DMS114 treated with DMSO at 0.1 percent for 48 hours (cell line): ENCODE measurements around the gene FTCDNL1.

ENCODE experiments used
- DNase-seq: peaks from one replicate; lab custom pipeline; 2025; ENCODE audit not compliant: unreplicated experiment; lab: John Stamatoyannopoulos, UW

The FTCDNL1 gene

DNA sequence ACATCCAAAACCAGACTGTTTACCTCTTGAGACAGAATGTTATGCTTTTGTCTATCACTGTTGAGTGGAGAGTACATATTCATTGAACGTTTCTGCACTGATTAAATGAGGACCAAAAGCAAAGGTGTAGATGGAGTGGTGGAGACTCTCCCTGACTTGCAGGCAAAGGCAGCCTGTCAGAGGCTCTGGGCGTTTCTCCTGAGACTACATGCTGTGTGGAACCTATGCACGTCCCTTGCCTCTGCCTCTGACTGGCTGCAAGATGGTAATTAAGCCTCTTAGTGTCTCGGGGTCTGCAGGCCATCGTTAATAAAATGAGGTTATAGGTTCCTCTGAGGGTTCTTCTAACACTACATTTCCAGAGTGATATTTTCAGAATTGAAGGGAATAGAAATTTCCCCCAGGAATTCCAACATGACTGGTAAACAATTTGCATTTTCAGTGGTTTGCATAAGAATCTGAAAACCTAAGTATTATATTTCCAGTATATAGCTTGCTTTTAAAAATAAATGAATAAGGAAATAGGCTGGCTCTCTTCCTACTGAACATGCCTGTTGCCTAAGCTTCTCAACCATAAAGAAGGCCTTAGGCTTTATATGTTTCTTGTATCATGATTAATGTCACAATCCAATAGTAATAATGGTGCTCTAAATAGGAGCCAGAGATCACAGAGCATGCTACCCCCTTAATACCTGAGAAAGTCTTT, 107.4 kb downstream of the FTCDNL1 start:
- no peak for DNase-seq

DNA sequence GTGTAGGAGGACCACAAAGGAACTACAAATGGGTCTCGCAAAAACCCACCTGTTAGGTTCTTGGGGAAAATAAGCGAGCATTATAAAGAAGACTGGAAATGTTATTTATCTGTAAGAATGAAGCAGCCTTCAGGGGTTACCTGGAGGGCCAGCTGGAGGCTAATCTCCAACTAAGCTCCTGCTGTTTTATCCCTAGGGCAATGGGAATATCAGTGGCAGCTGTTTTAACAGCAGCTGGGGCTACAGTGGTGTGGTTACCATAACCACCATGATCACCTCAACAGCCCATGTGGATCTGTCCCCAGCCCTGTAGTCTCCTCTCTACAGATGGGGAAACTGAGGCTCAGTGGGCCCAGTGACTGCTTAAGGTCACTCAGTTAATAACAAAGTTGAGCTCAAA, 108.1 kb downstream of the FTCDNL1 start:
- no peak for DNase-seq

DNA sequence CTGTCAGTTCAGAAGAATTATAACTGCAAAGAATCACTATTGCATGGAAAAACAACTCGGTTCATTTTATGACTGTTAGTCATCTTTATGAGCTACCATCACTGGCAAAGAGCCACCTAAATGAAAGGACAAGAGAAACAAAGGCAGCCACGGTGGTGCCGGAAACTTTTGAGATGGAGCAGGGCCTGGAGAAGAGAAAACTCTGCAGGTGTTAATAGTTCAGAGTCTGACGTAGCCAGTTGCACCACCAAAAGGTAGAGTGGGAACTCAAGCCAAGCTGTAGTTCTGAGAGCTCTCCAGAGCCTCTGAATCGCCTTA, 110.9 kb downstream of the FTCDNL1 start:
- no peak for DNase-seq

DNA sequence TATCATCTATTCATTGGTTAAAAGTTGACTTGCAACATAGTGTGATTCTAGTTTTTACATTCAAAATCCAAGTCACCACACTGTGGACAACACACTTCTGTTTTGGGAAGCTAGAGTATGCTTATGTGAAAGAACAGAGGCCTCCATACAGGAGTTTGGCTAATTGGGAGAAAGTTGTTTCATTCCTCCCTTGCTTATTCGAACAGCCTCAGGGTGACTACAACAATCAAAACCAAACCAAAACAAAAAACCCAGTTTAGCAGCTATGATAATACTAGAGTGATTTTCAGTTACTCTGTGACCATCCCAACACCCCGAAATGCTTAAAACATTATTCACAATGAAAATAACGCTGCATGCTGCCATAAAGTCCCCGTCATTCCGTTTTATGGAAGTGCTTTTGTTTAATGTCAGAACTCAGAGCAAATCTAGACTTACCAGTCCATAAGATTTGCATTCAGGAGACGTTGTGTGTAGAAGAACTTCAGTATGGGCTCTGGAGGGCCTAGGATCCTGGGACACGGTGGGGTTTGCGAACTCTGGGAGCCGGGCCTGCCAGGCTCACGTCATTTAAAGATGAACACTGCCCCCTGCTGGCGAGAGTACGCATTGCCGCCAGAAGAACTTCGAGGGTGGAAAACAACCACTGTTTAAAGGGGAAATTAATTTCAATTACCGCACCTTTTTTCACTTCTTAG, 111.4 kb downstream of the FTCDNL1 start:
- DNase-seq = peak; percentile 52

DNA sequence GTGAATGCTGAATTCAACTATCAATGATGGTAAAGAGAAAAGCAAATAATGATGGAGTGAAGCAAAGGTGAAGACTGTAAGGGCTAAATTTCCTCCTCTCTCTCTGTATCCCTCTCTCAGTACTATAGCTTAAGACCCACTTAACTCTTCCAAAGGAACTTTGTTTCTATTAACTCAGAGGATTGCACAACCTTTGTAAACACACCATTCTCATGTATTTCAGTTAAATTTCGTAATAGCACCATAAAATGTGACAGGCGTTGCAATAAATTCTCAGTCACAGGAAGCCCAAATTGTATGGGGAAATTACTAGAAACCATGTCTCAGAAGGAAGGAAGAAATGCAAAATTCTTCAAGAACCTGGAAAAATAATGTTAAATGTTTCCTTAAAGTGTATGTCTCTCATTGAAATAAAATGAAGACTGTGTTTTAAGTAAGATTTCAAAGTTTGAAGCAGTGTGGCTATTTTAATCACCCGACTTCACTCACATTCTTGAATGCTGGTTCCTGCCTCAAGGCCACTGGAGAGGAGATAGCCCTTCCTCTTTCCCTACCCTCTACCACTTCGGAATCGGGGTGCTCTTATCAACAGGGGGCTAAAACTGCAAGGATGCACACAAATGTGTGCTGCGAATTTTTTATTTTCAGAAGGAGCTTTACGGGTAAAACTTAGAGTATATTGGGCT, 112.1 kb downstream of the FTCDNL1 start:
- DNase-seq = peak; percentile 45

DNA sequence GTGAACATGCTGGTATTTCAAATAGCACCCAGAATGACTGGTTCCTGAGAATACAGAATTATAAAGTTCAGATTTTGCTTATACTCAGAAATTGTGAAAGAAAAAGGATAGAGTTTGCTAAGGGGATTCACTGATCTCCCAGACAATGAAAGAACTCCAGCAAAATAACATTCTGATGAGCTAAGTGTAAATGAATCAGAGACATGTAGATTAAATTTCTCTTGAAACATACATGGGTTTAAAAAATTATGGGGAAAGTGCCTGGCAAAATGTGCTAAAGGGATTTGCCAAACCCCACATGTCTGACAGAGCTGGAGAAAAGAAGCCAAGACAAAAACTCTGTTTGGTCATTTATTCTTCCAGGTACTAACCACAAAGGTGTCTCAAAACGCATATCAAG, 116.3 kb downstream of the FTCDNL1 start:
- no peak for DNase-seq

DNA sequence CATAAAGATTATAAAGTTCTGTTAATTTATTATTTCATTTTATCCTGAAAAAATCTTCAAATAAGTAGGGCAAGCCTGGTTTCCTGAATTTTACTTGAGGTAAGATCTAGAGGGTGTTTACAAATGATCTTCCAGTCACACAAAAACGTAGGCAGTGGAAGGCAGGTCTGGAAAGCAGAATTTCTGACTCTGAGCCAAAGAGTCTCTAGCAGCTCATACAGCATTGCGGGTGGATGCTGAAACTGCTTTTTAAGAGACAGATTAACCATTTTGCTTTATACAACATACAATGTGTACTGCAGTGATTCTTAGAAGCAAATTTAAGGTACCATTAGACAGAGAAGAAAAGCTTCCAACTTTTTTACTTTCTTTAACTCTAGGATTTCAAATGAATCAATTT, 117.0 kb downstream of the FTCDNL1 start:
- no peak for DNase-seq

DNA sequence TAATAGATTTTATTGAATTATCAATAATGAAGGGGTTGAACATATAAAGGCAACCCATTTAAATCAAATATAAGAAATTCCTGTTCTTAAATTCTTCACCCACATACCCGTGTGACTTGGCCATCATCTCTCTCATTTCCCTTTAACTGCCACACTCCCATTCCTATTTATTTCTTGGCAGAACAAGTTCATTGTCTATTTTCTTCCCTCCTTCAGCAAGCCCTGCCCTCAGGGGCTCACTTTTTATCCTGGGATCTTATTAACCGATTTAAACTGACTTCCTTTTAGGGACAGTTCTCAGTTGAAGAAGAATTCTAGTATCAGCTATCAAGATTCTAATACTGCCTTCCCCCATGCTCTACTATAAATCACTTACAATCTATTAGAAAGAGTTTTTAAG, 123.2 kb downstream of the FTCDNL1 start:
- DNase-seq = no peak

DNA sequence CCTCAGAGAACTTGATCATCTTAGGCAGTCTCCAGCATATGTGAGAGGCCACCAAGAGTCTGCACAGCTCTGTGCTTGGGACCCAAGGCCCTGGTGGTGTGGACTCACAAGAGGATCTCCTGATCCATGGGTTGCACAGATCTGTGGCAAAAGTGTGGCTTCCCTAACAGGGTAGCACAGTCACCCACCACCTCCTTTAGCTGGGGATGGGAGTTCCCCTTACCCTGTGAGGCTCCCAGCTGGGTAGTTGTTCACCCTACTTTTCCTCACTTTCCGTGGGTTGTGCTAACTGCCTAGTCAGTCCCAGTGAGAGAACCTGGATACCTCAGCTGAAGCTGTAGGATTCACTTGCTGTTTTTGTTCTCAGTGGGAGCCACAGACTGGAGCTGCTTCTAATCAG, 123.7 kb downstream of the FTCDNL1 start:
- DNase-seq = no peak

DNA sequence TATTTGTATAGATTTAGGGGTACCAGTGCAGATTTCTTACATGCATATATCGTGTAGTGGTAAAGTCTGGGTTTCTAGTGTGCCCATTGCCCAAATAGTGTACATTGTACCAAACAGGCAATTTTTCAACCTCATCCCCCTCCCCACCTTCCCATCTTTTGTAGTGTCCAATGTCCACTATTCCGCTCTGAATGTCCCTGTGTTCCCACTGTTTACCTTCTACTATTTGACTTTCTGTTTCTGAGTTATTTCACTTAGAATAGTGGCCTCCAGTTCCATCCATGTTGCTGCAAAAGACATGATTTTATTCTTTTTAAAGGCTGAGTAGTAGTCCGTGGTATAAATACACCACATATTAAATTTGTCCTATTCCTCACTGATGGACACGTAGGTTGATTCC, 132.9 kb downstream of the FTCDNL1 start:
- no peak for DNase-seq

DNA sequence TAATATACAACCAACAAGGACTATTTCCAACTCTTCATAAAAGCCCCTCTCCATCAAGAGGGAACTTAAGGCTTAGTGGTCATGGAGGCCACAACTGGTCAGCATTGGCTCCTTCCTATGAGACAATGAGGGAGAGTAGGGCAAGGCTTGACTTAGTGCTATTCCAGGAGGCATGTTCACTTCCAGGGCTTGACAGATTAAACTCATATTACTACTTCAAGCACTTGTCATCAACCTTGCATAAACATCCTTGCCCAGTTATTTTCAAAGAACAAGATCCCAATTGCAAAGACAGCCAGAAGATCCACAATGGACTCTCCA, 133.4 kb downstream of the FTCDNL1 start:
- DNase-seq = no peak

DNA sequence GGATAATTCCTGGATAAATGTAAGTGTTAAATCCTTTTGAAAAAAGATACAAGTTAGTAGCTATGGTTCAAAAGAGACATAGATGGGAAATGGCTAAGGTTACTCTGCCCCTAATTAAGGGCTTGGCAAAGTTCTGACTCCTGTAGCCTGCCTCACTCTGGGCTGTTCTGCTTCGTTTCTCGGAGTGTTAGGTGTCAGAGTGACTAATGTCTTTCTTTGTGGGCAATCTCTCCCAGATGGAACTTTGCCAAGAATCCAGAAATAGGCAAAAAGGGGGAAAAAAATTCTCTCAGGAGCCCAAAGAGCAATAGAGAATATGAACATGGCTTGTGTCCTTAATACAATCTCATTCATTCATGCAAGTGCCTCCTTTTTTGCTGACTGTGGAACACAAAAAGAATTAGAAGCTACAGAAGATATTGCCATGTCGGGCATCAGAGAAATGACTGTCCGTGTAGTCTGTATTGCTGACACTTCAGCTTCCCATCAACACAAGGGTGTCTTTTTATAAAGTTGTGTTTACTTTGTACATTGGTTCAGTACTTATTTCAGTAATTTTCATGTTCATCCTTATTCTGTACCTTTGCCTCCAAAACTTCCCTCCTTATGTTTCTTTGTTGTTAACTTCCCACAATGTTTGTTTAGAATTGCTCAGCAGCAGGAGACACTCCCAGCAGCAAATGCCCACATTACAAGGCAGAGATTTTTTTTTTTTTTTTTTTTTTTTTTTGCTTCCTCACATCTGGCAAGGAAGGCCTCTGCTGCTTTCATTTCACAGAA, 134.0 kb downstream of the FTCDNL1 start:
- no peak for DNase-seq

DNA sequence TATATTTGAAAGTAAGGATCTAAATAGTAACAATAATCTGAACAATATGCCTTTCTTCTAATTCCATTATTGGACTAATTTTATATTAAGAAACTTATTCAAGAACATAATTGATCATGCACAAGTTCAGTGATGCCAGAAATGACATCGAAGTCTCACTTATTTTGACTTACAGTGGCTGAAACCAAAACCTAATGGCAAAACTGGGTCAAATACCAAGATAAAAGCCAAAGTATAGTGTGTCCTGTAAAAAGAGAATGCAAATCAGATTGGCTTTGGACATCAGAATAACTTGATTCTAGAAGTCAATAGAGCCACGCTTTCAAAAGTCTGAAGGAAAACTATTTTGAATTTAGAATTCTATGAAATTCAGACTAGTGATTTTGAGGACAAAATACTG, 137.2 kb downstream of the FTCDNL1 start:
- no peak for DNase-seq

DNA sequence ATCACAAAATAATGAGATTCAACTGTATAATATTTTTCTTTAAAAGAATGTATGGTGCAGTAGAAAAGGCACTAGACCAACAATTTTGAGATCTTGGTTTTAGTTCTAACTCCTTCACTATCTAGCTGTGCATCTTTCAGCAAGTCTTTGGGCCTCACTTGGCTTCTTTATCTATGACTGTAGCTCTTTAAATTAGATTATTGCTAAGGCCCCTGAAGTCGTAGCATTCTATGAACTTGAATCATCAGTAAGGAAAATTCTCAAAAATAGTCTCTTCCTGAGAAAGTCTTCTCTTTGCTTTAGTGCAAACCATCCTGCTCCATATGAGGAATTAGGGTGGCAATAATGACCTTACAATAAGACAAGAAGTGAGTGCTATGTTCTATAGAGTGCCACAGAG, 140.4 kb downstream of the FTCDNL1 start:
- no peak for DNase-seq
